GM12878 (cell line): Measurements from ENCODE around the gene C16orf95. TPM values are rescaled to one million over a fixed set of nuclear protein-coding genes. Genes with fewer than 3 reads are reported as not detected.

Experiments
- ATAC-seq: fragments of 200-7000 bp; cut with Tn5 transposase; 3 replicates; pipeline ENCODE4 v1.9.1; 2020; ENCODE audit warnings: mild to moderate bottlenecking, moderate library complexity
- BruUV-seq: library from RNA; stranded (reverse); fragments of 400-500 nt; replicated peaks from 2 replicates; lab custom pipeline; 2021; lab: Mats Ljungman, UMichigan
- CTCF ChIA-PET: fragments of 300-600 bp; sonication (Branson Sonifier 250); formaldehyde crosslinking; extraction: SDS; loops from one replicate; lab custom pipeline; 2021; ENCODE audit warnings: inconsistent platforms; lab: Yijun Ruan, JAX
- POLR2A ChIA-PET: fragments of 350-600 bp; formaldehyde crosslinking; extraction: SDS; loops from one replicate; lab custom pipeline; 2021; ENCODE audit warnings: inconsistent platforms; lab: Charles Lee
- RAD21 ChIA-PET: fragments of 300-600 bp; sonication (Branson Sonifier 250); formaldehyde crosslinking; loops from one replicate; lab custom pipeline; 2023; ENCODE audit warnings: antibody characterized with exemption; ENCODE audit not compliant: unreplicated experiment; lab: Charles Lee
- SMC1A ChIA-PET: fragments of 300-600 bp; sonication (Branson Sonifier 250); formaldehyde crosslinking; loops from one replicate; lab custom pipeline; 2023; ENCODE audit not compliant: unreplicated experiment, uncharacterized antibody; lab: Charles Lee
- DNase-seq: peaks from one replicate; pipeline ENCODE4 v3.0.0-alpha.2; 2011; ENCODE audit warnings: low read depth, low spot score
- FAIRE-seq: peaks from 3 replicates; lab custom pipeline; 2011; peaks lifted over from hg19 to GRCh38; lab: Jason Lieb, UNC
- H2AFZ ChIP-seq: 2 replicates; pipeline ENCODE4 v1.6.0; 2011; ENCODE audit warnings: low read depth, low read length, control low read depth; ENCODE audit not compliant: control insufficient read depth
- H3K27ac ChIP-seq: 2 replicates; pipeline ENCODE4 v1.5.1; 2011; ENCODE audit warnings: control low read depth; ENCODE audit not compliant: control insufficient read depth, insufficient read depth
- H3K27me3 ChIP-seq, 2 experiments: replicated peaks in 1 of 2; 2 replicates each; pipeline versions ENCODE4 v1.6.0 to v1.6.1; 2011; ENCODE audit warnings: low read length in 1 of 2; ENCODE audit not compliant: control insufficient read depth in 2 of 2, insufficient read depth in 2 of 2
- H3K36me3 ChIP-seq, 2 experiments: 2 replicates each; pipeline ENCODE4 v1.5.1; 2011; ENCODE audit warnings: low read length in 1 of 2; ENCODE audit not compliant: control insufficient read depth in 2 of 2, insufficient read depth in 2 of 2
- H3K4me1 ChIP-seq: 2 replicates; pipeline ENCODE4 v1.6.1; 2011; ENCODE audit warnings: mild to moderate bottlenecking, low read length, moderate library complexity, mixed read lengths; ENCODE audit not compliant: control insufficient read depth, insufficient read depth
- H3K4me2 ChIP-seq: 2 replicates; pipeline ENCODE4 v1.6.0; 2011; ENCODE audit warnings: control low read depth; ENCODE audit not compliant: control insufficient read depth, insufficient read depth
- H3K4me3 ChIP-seq: fragments of 200-600 bp; sonication (generic); 2 replicates; pipeline ENCODE4 v1.5.1; 2016
- H3K79me2 ChIP-seq: 2 replicates; pipeline ENCODE4 v1.6.0; 2011; ENCODE audit warnings: low read length; ENCODE audit not compliant: control insufficient read depth, insufficient read depth
- H3K9ac ChIP-seq: 2 replicates; pipeline ENCODE4 v1.8.0; 2011; ENCODE audit warnings: low read length, control low read depth, mixed read lengths; ENCODE audit not compliant: control insufficient read depth, insufficient read depth
- H3K9me3 ChIP-seq: replicated peaks from 3 replicates; pipeline ENCODE4 v1.5.1; 2011; ENCODE audit warnings: mild to moderate bottlenecking, low read length; ENCODE audit not compliant: control insufficient read depth, insufficient read depth
- H4K20me1 ChIP-seq: 2 replicates; pipeline ENCODE4 v1.6.0; 2011; ENCODE audit not compliant: control insufficient read depth, insufficient read depth
- E4F1 ChIP-seq: fragments of 450-650 bp; IDR thresholded peaks from 2 replicates; pipeline ENCODE4 v1.6.1; 2018; ENCODE audit warnings: borderline replicate concordance, mild to moderate bottlenecking; ENCODE audit not compliant: partially characterized antibody
- ELK1 ChIP-seq: IDR thresholded peaks from 2 replicates; pipeline ENCODE4 v1.6.1; 2012; ENCODE audit warnings: low read depth, low read length, improper control_type of control experiment
- HDGF ChIP-seq: fragments of 450-650 bp; IDR thresholded peaks from 2 replicates; pipeline ENCODE4 v1.6.1; 2016; ENCODE audit warnings: antibody characterized with exemption
- IRF5 ChIP-seq: fragments of 450-650 bp; IDR thresholded peaks from 2 replicates; pipeline ENCODE4 v1.6.1; 2017; ENCODE audit warnings: borderline replicate concordance
- MEF2B ChIP-seq: fragments of 450-650 bp; IDR thresholded peaks from 2 replicates; pipeline ENCODE4 v1.6.1; 2018; ENCODE audit warnings: mild to moderate bottlenecking, moderate library complexity; ENCODE audit not compliant: partially characterized antibody, poor library complexity, severe bottlenecking
- SMC3 ChIP-seq: IDR thresholded peaks from 2 replicates; pipeline ENCODE4 v1.6.1; 2011; ENCODE audit warnings: low read length, improper control_type of control experiment, borderline replicate concordance
- SREBF1 ChIP-seq: IDR thresholded peaks from 2 replicates; pipeline ENCODE4 v1.6.1; 2012; ENCODE audit warnings: mild to moderate bottlenecking, low read length
- TCF7 ChIP-seq: IDR thresholded peaks from 2 replicates; pipeline ENCODE4 v1.6.1; 2014; ENCODE audit warnings: antibody characterized with exemption, borderline replicate concordance
- WGBS: methylation state at CpG from one replicate; pipeline ENCODE4 v1.1.6; 2016; ENCODE audit warnings: low lambda C conversion rate; ENCODE audit not compliant: insufficient replicate concordance, insufficient coverage; ENCODE audit errors: missing lambda C conversion rate; 5-methylcytosine and 5-hydroxymethylcytosine counted together
- in situ Hi-C: fragments of 300-500 bp; cut with MboI; formaldehyde crosslinking; loops from 9 replicates; pipeline ENCODE4 v1.14.3; 2018; ENCODE audit warnings: mixed read lengths
- intact Hi-C: fragments of 100-400 bp; cut with micrococcal nuclease; formaldehyde crosslinking; loops from one replicate; pipeline ENCODE4 v1.14.2; 2022; ENCODE audit not compliant: unreplicated experiment
- polyA plus RNA-seq, 11 experiments: library from polyadenylated mRNA; depleted of rRNA in 4 of 11; unstranded in 6 of 11; stranded (reverse) in 5 of 11; fragments of >200 nt; fragmentation: Nextera tagmentation in 4 of 11; fragmentation: Illumina TruSeq in 1 of 11; extraction: Ambion mirVana in 4 of 11; extraction: Trizol in 1 of 11; gene quantifications; 1 replicate in 1 of 11; 2 replicates in 10 of 11; pipeline versions ENCODE4 v1.2.1 to v1.2.3, GENCODE V29; 2011 to 2016; ENCODE audit warnings: inconsistent platforms in 2 of 11, missing spikeins in 2 of 11, low read depth in 1 of 11
- total RNA-seq, 4 experiments: library from RNA; depleted of rRNA in 3 of 4; stranded (reverse); fragments of >200 nt in 3 of 4; fragmentation: Illumina TruSeq in 1 of 4; extraction: Trizol in 1 of 4; gene quantifications; 2 replicates each; pipeline versions ENCODE4 v1.2.1 to v1.2.3, GENCODE V29; 2013 to 2021

The C16orf95 gene
- total and polyA plus RNA-seq, 10 of the 15 experiments (the other 5 are each of a cell fraction or from before 2014, with no cell fraction given) = 0.90 to 22.7 (median 6.0) TPM

GRCh38 chr16:87331241-87331801 lies 14.1 kb upstream of the C16orf95 start (continued):
- TF ChIP-seq ELK1 (no peak), IRF5 (no peak)
- TF ChIP-seq, all 136 proteins: peak for 0

GRCh38 chr16:87330646-87331045 lies 13.5 kb upstream of the C16orf95 start:
- POLR2A ChIA-PET = no interaction called here
- over 99% methylated on average over 15 of the region's 15 CpGs for WGBS
- in situ Hi-C loops = no loop called here

More at GRCh38 chr16:87330646-87331045, 13.5 kb upstream of the C16orf95 start:
- Histone ChIP-seq H3K9me3 (no peaks in the 10 kb centered on the region), H3K36me3 (peaks cover 11 to 36% of the 10 kb centered on the region in 2 experiments), H3K27ac (no peak overlapping the region), H3K9ac (no peak overlapping the region), H4K20me1 (no peaks in the 10 kb centered on the region; the same call in 1 of the 2 replicates), H3K4me1 (no peaks in the 10 kb centered on the region), H2AFZ (no peak overlapping the region), H3K4me3 (no peak overlapping the region), H3K79me2 (no peaks in the 10 kb centered on the region), H3K27me3 (no peaks in the 10 kb centered on the region), H3K4me2 (no peak overlapping the region)
- DNase-seq (no peak), FAIRE-seq (no peak), ATAC-seq (no peak)
- ChIA-PET RAD21 (no interaction called here), SMC1A (no interaction called here), CTCF (no interaction called here)
- TF ChIP-seq SREBF1 (no peak), TCF7 (no peak), MEF2B (no peak), E4F1 (no peak), SMC3 (no peak), HDGF (no peak)
- intact Hi-C loops = no loop called here
- BruUV-seq = no TSS peak
